Suppressor macrophage treated with lipopolysaccharide for 4 hours (primary cell): ENCODE data around the gene LY6G6C.
"Not testable (repeated sequence)": the region's sequence is repeated elsewhere in the genome, so short reads cannot be mapped to it uniquely, and the experiment has no call there.

Experiments used
- DNase-seq: peaks from one replicate; pipeline ENCODE4 v3.0.0-alpha.2; 2020

LY6G6C gene

DNA sequence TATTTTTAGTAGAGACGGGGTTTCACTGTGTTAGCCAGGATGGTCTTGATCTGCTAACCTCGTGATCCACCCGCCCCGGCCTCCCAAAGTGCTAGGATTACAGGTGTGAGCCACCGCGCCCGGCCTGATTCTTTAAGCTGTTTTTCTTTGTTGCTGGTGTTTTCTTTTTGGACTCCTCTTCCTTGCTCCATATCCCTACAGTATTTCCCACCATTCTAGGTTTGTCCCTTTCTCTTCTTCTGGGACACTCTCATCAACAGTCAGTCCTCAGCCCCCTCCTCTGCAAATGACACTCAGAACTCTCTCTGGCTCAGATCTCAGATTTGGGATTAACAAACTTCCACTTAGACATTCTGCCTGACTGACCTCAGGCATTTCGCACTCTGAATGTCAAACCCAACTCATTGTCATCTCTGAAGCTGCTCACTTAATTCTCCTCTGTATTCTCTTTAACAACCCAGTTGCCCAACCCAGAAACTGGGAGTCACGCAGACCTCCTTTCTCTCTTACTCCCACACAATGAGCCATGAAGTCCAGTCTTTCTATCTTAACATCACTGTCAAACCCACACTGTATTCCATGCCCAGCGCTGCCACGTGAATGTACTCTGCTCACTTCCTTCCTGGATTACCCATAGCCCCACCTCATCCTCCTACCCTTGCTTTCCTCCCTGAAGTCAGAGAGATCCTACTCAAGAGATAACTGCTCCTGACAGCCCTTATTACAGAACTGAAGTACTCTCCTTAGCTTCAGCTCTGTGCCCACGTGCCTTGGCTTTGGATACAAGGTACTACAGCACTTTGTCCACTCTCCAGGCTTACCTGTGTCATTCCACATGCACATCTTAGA, 4.2 kb upstream of the LY6G6C start:
- peak; percentile 95 for DNase-seq

DNA sequence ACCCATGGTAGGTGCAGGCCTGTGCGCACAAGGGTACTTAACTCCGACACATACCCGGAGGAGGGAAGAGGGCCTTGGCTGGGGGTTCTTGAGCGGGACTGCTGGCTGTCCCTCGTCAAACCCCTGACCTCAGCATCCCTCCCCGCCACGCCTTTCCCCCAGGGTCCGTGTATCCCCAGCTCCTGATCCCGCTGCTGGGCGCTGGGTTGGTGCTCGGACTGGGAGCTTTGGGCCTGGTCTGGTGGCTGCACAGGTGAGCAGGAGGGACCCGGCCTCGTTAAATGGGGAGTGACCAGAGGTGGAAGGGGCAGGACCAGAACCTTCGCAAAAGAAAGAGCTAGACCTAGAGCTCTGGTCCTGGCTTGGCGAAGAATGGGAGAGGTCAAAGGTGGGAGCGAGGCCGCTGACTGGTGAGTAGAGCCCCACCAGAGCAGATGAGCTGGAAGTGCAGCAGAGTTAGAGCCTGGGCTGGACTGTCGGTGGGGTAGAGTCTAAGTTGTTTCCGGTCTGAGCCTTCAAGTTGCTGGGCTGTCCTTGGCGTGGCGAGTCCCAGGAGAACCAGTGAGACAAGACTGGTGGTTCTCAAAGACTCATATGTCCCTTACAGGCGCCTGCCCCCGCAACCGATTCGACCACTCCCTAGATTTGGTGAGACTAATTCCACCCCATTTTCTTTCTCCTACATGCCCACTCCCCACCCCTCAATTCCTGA, 2.6 kb upstream of the LY6G6C start:
- no peak for DNase-seq

DNA sequence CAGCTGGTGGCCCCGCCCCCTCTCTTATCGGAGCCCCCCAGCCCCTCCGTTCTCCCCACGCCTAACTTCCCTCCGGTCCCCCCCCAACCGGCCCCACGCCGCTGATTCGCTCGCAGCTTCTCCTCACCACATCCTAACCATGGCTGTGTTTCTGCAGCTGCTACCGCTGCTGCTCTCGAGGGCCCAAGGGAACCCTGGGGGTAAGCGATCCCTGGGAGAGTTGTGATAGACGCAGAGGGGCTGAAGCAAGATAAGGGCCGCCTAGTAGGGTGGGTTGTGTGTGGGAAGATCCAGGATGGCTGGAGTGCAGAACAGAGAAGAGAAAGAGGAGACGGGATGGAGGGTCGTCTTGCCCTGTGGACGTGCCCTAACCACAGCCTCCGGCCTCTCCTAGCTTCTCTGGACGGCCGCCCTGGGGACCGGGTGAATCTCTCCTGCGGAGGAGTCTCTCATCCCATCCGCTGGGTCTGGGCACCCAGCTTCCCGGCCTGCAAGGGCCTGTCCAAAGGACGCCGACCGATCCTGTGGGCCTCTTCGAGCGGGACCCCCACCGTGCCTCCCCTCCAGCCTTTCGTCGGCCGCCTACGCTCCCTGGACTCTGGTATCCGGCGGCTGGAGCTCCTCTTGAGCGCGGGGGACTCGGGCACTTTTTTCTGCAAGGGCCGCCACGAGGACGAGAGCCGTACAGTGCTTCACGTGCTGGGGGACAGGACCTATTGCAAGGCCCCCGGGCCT, 1.9 kb upstream of the LY6G6C start, which contains the start of gene MPIG6B:
Gene MPIG6B (plus strand): TSS at position 129 of the 735 bp plus-strand sequence. CDS start 11 bp downstream, at position 140.
- DNase-seq, result no peak

DNA sequence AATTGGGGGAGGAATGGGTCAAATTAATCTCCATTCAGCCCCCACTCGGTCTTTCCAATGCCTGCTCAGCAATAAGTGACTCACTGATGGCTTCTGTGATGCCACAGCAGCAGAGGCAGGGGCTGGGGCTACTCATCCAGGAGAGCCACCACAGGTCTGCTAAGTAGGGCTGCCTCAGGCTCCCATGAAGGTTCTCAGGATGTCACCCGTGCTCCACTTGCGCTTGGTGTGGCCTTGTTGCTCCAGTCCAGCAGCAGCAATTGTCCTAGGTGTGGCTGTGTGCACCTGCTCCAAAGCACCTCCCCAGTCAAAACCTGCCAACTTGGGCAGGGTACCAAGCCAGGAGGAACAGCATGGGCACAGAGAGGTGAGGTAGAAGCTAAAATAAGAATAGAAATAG, 627 bp upstream of the LY6G6C start:
- DNase-seq, result no peak

DNA sequence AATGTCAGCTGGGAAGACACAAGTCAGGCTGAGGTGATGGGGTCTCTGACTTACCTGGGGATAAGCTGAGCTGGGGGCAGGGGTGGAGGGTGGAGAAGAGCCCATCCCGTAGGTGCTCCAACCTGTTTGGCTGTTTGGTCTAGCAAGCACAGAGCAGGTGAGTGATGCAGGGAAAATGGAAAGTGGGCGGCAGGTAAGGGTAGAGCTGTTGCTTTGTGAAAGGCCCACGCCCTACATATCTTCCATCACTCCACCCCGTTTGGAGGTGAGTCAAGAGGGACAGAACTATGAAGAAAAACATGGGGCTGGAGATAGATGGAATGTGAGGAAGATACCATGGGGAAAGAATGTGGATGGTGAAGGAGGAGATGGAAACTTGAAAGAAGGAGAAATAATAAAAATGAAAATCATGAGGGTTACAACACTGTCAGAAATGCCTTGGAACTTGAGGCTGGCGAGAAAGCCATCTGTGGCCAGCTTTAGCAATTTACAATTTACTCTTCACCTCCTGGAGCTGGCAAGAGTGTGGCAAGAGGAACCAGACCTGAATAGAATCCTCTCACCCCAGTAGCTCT, 1.3 kb downstream of the LY6G6C start:
- no peak for DNase-seq

DNA sequence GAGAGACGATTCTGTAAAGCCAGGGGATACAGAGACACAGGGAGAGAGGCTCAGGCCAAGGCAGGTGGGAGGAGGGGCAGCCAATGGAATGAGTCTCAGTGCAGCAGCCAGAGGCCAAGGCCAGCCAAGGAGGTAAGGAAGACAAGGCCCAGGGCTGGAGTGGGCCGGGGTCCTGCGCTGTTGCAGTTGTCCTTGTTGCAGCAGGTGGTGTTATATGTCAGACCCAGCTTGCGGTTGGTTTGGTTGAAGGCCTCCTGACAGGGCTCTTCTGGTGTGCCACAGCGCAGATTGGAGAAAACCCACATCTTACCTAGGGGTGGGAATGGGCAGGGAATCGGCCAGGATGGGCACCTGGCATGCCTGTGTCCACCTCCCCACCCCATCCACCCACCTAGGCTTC, 2.5 kb downstream of the LY6G6C start:
- DNase-seq, result no peak

DNA sequence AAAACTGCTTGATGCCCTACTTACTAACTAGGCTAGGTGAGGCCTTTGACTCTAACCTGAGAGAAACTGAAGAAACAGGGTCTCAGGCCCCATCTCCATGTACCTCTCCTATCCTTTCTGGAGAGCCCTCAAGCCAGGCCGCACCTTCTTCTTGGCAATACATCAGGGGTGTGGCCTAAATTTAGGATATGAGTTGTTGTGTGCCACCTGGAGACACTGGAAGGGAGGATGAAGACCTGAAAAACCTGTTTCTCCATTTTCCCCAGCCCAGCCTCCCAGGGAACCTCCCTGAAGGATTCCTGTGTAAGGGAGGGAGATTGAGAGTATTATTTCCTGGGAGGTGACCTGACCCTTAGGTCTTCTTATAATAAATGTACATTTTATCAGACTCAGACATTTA, 3.3 kb downstream of the LY6G6C start:
- no peak for DNase-seq

DNA sequence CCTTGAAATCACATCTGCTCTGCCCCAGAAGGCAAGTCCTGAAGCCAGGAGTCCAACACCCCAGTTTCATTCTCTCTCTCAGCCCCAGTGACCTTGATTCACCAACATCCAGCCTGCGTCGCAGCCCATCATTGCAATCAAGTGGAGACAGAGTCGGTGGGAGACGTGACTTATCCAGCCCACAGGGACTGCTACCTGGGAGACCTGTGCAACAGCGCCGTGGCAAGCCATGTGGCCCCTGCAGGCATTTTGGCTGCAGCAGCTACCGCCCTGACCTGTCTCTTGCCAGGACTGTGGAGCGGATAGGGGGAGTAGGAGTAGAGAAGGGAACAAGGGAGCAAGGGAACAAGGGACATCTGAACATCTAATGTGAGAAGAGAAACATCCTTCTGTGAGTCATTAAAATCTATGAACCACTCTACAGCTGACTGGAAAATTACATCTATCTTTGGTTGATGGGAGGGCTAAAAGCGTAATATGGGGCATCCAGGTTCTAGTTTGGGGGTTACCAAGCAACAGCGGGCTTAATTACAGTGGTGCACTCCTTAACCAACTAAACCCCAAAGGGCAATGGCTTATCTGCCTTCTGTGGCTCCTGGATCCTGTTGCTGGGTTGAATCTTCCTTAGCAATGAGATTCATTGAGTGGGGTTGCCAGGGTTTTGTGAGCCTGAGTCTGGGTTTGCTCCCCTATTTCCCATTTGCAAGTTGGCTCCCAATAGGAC, 3.9 kb downstream of the LY6G6C start:
- no peak for DNase-seq

DNA sequence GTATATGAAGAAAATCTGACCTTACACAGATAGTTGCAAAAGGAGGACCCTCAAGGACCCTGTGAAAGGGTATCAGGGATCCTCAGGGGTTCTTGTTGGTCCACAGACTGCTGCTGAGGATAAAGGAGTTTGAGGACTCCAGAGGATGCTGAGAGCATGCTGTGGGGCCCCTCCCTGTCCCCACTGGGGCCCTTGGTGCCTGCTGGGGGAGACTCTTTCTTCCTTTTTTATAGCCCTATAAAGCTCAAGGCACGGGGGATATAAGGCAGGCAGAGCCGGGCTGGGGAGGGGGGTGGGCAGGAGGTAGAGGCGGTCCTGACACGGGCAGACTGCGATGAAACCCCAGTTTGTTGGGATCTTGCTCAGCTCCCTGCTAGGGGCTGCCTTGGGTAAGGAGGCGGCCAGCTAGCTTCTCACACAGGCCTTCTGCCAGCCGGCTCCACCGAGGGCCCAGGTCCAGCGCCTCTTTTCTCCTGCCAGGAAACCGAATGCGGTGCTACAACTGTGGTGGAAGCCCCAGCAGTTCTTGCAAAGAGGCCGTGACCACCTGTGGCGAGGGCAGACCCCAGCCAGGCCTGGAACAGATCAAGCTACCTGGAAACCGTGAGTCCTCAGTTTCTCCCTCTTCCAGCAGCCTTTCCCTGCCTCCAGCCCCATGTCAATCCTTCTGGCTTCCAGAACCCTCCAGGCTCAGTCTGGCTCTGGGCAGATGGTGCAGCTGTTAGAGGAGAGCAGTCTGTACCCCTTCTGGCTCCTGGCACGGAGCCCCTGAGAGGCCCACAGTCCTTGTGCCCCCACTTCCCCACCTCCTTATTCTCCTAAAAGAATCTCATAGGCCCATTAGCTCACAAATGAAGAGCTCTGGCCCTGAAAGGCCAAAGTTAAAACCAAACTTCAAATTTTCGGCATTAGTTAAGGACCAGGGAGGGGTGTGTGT, 6.3 kb downstream of the LY6G6C start, which contains the start of gene LY6G6D:
Gene LY6G6D (plus strand): TSS at position 327 of the 937 bp plus-strand sequence. CDS start 8 bp downstream, at position 335.
- no peak for DNase-seq

DNA sequence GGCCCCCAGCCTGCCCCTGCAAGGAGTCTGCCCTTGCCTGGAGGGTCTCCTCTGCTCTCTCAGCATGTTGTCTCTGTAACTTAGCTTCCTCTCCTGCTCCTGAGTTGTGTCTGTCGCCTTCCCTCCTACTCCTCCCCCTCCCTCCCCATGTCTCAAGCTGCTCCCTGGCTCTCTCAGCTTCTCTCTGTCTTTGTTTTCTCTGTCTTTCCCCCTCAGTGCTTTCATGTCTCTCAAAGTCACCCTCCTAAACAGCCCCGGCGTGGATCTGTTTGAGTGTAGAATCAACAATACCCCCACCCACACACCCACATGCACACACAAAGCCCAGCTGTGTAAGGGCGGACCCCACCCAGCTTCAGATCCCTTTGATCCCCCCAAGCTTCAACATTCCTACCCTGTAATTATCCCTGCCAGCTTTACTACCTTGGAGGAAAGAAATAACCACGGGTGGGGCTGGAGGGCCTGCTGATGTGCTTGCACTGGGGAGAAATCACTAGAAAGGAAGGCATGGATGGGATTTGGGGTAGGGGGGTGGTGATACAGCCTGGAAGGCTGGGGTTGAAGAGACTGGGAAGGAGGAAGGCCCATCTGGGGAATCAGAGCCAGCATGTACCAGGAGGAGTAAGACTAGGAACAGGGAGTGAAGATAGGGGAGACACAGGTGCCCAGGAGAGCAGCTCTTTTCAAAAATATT, 7.4 kb downstream of the LY6G6C start:
- no peak for DNase-seq

DNA sequence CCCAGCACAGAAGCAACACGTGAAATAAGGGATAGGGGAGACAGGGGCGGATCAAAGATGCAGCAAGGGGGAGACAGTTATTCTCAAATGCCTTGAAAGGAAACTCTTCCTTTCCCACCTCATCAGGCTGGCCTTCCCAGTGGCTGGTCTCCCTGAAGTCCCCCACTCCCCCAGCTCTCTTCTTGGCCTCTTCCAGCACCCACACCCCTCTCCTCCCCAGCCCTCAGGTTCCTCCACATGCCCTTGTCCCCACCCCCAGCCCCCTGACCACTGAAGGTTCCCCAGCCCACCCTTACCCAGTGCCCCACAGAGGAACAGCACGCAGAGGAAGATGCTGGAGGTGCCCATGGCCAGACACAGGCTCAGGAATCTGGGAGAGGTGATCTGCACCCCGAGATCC, 8.1 kb downstream of the LY6G6C start:
- DNase-seq, result no peak

DNA sequence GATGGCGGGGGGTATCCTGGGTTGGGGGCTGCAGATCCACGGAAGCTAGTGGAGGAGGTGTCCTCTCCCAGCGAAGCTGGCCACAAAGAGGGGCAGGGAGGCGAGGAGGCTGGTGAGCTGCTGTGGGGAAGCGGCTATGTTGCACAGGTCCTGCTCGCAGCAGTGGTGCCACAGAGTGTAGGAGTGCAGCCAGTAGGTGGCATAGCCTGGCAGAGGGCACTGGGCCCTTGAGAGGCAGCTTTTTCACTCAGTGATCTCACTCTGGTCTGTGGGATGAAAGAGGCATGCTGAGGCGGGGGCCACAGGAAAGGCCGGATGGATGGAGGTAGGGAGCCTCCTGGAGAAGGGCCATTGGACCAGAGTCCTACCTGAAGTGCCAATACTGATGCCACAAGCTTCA, 9.2 kb downstream of the LY6G6C start:
- DNase-seq, result no peak

DNA sequence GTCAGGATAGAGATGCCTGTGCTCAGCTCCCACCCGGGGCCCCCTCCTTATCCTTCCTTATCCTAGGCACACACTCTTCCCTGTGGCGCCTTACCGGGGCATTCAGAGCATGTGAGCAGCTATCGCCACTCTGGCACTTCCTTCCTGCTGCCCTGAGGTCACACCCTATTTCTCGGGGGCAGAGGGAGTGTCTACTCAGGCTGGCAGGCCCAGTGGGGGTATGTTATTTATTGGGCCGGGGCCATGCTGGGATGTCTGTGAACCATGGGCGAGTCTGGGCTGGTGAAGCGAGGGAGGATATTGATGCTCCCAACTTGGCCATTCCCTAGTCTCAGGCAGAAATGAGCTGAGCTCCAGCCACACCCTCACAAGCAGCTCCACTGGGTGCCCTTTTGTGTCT, 10.3 kb downstream of the LY6G6C start:
- peak; percentile 31 for DNase-seq

DNA sequence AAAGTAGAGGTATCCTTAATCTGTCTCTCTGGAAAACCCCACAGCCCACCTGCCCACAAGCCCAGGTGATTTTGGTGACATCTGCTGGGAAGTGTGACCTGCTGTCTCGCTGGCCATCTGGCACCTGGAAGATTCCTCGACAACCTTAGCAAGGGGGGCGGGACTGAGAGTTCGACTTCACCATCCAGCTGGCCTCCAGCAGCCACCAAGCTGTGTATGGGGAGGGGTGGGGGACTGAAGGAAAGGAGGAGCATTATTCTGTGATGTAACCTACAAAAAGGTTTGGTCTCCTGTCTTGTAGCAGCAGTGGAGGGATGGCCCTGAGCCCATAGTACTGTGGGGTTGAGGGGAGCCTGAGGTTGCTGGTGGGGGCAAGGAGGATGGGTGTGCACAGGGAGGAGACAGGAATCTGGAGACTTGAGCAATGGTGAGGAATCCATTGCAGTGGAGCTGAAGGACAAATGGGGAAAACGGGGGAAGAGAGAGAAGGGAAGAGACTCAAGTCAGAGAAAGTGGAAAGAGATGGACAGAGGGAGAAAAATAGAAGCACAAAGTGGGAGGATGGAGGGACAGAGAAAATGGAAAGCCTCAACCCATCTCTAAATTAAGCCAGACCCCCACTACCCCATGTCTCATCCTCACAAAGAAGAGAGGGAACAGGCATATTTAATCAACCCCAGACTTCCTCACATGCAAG, 10.9 kb downstream of the LY6G6C start:
- no peak for DNase-seq

DNA sequence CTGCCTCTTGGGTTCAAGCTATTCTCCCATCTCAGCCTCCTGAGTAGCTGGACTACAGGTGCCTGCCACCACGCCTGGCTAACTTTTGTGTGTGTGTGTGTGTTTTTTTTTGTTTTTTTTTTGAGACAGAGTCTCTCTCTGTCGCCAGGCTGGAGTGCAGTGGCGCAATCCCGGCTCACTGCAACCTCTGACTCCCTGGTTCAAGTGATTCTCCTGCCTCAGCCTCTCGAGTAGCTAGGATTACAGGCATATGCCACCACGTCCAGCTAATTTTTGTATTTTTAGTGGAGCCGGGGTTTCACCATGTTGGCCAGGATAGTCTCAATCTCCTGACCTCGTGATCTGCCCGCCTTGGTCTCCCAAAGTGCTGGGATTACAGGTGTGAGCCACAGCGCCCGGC, 12.4 kb downstream of the LY6G6C start:
- not testable (repeated sequence) for DNase-seq

DNA sequence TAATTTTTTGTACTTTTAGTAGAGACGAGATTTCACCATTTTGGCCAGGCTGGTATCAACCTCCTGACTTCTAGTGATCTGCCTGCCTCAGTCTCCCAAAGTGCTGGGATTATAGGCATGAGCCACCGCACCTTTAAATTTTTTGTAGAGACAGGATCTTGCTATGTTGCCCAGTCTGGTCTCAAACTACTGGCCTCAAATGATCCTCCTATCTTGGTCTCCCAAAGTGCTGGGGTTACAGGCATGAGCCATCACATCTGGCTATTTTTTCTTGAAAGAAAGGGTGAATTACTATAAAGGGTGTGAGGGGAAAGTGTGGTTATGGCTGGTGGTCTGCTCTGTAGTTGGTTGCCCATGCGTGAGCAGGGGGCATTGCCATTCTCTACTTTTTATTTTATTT, 13.3 kb downstream of the LY6G6C start:
- DNase-seq, result no peak

DNA sequence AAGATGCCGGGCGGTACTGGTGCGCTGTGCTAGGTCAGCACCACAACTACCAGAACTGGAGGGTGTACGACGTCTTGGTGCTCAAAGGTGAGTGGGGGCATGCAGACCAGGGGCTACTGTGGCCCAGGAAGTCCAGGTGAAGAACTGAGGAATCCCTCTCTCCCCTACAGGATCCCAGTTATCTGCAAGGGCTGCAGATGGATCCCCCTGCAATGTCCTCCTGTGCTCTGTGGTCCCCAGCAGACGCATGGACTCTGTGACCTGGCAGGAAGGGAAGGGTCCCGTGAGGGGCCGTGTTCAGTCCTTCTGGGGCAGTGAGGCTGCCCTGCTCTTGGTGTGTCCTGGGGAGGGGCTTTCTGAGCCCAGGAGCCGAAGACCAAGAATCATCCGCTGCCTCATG, 13.8 kb downstream of the LY6G6C start:
- no peak for DNase-seq

DNA sequence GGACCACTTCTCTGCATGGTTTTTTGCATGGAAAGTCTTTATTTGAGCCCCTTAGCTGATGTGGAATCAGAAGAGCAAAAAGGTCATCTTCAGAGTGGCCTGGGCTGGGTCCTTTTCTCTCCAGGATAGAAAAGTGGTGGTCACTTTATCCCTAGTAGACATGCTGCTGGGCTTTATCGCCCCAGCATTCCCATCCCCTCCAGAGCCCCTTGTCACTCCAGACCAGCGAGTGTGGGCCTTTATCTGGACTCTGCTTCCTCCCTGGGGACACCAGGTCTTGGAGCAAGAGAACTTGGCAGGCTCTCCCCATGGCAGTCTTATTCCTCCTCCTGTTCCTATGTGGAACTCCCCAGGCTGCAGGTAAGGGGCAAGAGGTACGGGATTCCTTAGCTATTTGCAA, 14.9 kb downstream of the LY6G6C start, which contains the start of gene LY6G6F:
Gene LY6G6F (plus strand): TSS at position 268 of the 400 bp plus-strand sequence. CDS start 41 bp downstream, at position 309.
- DNase-seq, result no peak

DNA sequence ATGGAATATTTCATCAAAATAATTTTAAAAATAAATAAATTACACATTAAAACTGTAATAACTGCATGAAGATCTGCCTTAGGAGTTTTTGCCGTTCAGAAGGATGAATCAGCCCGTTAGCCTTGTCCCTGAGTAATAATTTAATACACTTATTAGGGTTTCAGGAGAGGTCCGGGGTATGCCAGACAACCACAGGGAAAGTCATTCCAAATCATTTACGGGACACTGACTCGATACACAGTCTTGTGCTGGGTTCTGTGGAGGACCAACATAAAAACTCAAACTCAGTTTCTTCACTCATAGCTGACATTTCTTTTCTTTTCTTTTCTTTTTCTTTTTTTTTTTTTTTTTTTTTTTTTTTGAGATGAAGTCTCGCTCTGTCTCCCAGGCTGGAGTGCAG, 15.6 kb downstream of the LY6G6C start:
- no peak for DNase-seq
